ENCODE results near the gene CPSF4.
"Not testable (repeated sequence)": the region's sequence is repeated elsewhere in the genome, so short reads cannot be mapped to it uniquely, and the experiment has no call there.

Gene CPSF4

GRCh38 chr7:99408379-99409191 is 30.2 kb upstream of the CPSF4 start, which contains the start of the genes BUD31 and PDAP1:
Gene BUD31 (plus strand): TSS chr7:99408969. CDS start chr7:99411093, 2,124 bp downstream.
Gene PDAP1 (minus strand): TSS chr7:99408597. CDS start chr7:99408548, 49 bp downstream.
- peak; percentile 97 for DNase-seq

GRCh38 chr7:99409192-99409572 is 29.6 kb upstream of the CPSF4 start:
- no peak for DNase-seq

GRCh38 chr7:99409806-99410205 is 28.9 kb upstream of the CPSF4 start:
- no peak for DNase-seq

GRCh38 chr7:99410635-99411034 is 28.1 kb upstream of the CPSF4 start:
- DNase-seq, result no peak

GRCh38 chr7:99415513-99416127 is 23.1 kb upstream of the CPSF4 start:
- DNase-seq, result peak; percentile 5

- DNase-seq, result no peak
Observed at GRCh38 chr7:99418260-99418659, 20.5 kb upstream of the CPSF4 start.

GRCh38 chr7:99419323-99420021 is 19.3 kb upstream of the CPSF4 start:
- DNase-seq, result no peak

GRCh38 chr7:99420213-99420612 is 18.5 kb upstream of the CPSF4 start:
- no peak for DNase-seq

GRCh38 chr7:99420986-99421385 is 17.8 kb upstream of the CPSF4 start:
- no peak for DNase-seq

GRCh38 chr7:99422186-99422585 is 16.6 kb upstream of the CPSF4 start:
- DNase-seq, result no peak

GRCh38 chr7:99422625-99423024 is 16.1 kb upstream of the CPSF4 start:
- peak; percentile 81 for DNase-seq

- no peak for DNase-seq
Observed at GRCh38 chr7:99424932-99425730, 13.6 kb upstream of the CPSF4 start.

GRCh38 chr7:99428972-99429566 is 9.7 kb upstream of the CPSF4 start:
- DNase-seq, result no peak

- no peak for DNase-seq
Observed at GRCh38 chr7:99429756-99430155, 9.0 kb upstream of the CPSF4 start.

- DNase-seq, result not testable (repeated sequence)
Observed at GRCh38 chr7:99431756-99432540, 6.8 kb upstream of the CPSF4 start.

- no peak for DNase-seq
Observed at GRCh38 chr7:99433158-99433557, 5.6 kb upstream of the CPSF4 start.

- no peak for DNase-seq
Observed at GRCh38 chr7:99437946-99438572, 684 bp upstream of the CPSF4 start.

- no peak for DNase-seq
Observed at GRCh38 chr7:99440195-99440594, 1.5 kb downstream of the CPSF4 start.

- DNase-seq, result no peak
Observed at GRCh38 chr7:99446096-99446495, 7.4 kb downstream of the CPSF4 start.

GRCh38 chr7:99447943-99448342 is 9.2 kb downstream of the CPSF4 start:
- no peak for DNase-seq

- no peak for DNase-seq
Observed at GRCh38 chr7:99448855-99449254, 10.1 kb downstream of the CPSF4 start.
